ENCODE measurements around the gene ALDH1A1.

The ALDH1A1 gene

GRCh38 chr9:72917892-72918509 lies 34.9 kb downstream of the ALDH1A1 start:
- DNase-seq (ENCODE audit: low spot score) = no peak

DNA sequence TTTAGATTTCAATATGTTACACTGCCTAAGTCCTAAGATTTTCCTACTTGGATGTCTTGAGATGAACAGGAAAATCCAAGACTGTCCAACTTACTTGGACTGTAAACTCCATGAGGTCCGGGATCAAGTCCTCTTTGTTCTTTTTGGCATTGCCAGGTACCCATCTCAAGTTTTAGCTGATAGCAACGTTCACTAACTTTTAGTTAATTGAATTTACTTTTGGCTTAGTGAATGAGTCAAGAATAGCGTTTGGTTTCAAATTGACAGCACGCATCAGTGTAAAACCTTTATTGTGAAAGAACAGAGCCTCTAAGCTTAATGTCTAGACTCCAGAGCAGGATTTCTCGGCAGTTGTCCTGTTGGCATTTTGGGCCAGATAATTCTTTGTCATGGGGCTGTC lies 37.2 kb downstream of the ALDH1A1 start:
- DNase-seq (ENCODE audit: low spot score) = no peak

GRCh38 chr9:72914750-72915149 lies 38.1 kb downstream of the ALDH1A1 start:
- DNase-seq (ENCODE audit: low spot score) = no peak

GRCh38 chr9:72913382-72914009 lies 39.4 kb downstream of the ALDH1A1 start:
- DNase-seq (ENCODE audit: low spot score) = no peak

DNA sequence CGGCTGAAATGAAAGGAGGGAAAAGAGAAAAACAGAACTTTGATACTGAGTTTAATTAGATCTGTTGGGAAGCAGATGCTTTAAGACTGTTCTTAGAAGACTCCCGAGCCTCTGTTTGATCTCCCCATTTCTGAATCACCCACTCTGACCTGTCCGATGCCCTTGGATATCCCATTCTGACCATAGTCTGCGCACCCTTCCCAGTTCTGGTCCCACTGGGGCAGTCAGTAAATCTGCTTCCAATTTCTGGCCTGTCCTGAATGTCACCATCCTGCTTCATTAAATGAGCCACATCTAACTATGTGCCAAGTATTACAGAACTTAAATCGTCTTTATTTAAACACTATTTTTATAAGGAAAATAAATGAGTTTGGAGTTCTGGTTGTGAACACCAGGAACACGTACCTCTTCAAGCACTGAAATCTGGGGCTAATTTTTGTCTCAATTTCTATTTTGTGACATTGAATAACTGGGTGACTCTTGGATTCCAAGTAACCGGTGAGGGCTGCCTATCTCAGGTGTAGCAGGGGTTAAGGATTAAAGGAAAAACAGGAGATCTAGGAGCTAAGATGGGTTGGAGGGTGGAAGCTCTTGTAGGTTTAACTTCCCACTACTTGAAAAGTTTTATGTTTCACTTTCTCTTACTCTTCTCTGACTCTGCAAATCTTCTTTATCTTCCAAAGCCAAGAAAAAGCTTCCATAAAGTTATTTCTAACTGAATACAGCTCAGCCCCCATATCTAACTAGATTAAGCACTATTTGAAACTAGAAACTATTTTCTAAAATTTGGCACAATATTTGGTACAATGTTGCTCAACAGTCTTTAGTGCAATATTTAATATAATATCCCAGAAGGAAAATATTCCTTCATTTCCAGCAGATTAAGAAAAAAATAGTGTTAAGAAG lies 40.1 kb downstream of the ALDH1A1 start:
- no peak for DNase-seq (ENCODE audit: low spot score)

GRCh38 chr9:72911816-72912215 lies 41.0 kb downstream of the ALDH1A1 start:
- DNase-seq (ENCODE audit: low spot score) = no peak

GRCh38 chr9:72911247-72911775 lies 41.5 kb downstream of the ALDH1A1 start:
- no peak for DNase-seq (ENCODE audit: low spot score)

- DNase-seq (ENCODE audit: low spot score) = no peak
These were observed 43.4 kb downstream of the ALDH1A1 start for GRCh38 chr9:72909428-72909827.

GRCh38 chr9:72907421-72907820 lies 45.4 kb downstream of the ALDH1A1 start:
- DNase-seq (ENCODE audit: low spot score) = no peak

DNA sequence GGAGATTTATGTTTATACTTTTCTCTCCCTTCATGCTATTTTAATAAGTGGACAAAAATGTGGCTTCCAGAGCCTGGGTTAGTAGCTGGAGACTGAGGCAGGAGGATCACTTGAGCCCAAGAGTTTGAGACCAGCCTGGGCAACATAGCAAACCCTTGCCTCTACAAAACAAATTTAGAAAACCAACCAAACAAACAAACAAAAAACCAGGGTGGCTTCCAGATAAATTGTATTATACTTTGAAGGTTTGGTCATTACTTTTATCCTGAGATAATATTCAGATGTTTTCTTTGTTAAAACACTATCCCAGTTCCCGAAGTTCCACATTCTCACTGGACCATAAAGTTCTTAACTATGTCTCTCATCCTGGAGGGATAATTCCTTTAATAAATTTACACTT lies 46.0 kb downstream of the ALDH1A1 start:
- DNase-seq (ENCODE audit: low spot score) = no peak

- no peak for DNase-seq (ENCODE audit: low spot score)
These were observed 47.1 kb downstream of the ALDH1A1 start for GRCh38 chr9:72905514-72906480.

- DNase-seq (ENCODE audit: low spot score) = no peak
These were observed 48.4 kb downstream of the ALDH1A1 start for GRCh38 chr9:72904267-72905093.

GRCh38 chr9:72903103-72903502 lies 49.8 kb downstream of the ALDH1A1 start:
- DNase-seq (ENCODE audit: low spot score) = no peak

DNA sequence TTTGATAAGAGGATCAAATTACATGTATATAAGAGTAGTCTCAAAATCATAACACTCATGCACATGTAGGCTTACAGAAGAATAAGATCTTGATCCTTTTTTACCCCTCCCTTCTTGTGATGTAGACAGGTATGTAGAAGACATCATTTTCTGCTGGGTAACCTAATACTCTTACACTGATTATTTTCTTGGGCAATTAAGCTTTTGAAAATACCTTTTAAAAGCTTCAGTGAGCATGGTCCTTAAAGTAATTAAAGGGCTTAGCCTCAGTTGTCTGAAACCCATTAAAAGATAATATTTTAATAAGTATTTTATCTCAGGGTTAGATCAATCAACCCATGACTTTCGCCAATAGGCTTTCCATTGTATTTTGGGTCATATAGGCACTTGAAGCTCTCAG lies 50.6 kb downstream of the ALDH1A1 start:
- DNase-seq (ENCODE audit: low spot score) = no peak

DNA sequence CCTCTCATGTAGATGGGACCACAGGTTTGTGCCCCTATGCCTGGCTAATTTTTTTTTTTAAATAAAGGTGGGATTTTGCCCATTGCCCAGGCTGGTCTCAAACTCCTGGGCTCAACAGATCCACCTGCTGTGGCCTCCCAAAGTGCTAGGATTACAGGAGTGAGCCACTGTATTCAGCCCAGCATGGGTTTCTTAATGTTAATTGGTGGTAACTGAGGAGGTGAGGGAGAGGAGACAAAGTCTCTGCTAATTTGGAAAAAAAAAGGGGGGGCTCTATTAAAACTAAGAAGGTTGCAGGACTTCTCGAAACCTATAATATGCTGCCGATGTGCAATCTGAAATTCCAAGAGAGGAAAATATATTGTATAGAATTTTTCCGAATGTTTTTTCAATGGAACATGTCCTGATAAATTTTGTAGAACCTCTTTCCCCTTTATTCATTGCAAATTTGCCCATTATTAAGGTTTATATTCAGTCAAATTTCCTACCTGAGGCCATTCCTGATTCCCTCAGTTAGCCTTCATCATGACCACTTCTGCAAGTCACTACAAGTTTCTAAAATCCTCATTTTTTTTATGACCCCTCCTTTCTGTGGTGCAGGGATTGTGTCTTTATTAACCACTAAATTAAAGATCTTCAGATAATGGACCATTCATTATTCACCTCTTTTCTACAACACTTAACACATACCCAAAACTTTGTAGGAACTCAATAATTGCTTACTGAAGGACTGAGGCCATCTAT lies 52.9 kb downstream of the ALDH1A1 start:
- no peak for DNase-seq (ENCODE audit: low spot score)

- DNase-seq (ENCODE audit: low spot score) = no peak
These were observed 53.8 kb downstream of the ALDH1A1 start for GRCh38 chr9:72898784-72899733.

DNA sequence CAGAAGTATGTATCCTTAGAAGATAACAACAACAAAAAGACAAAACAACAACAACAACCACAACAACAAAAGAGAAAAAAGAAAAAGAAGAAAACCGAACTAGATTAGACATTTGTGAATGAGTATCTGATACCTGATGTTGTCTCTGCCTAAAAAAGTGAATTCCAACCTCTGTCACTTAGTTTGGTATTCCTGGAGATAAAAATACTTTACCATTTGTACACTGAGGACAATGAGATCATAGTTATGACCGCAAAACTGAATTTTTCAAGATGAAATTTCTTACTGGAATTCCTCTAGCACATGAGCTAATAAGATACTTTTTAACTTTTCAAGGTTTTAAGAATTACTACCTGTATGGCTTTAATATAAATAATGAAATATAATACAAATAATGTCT lies 54.5 kb downstream of the ALDH1A1 start:
- no peak for DNase-seq (ENCODE audit: low spot score)

- no peak for DNase-seq (ENCODE audit: low spot score)
These were observed 55.7 kb downstream of the ALDH1A1 start for GRCh38 chr9:72897069-72897649.
